Endodermal cell (in vitro differentiated cells): Measurements from ENCODE around the gene NIF3L1. TPM values are rescaled to one million over a fixed set of nuclear protein-coding genes. Genes with fewer than 3 reads are reported as not detected.

Experiments
- DNase-seq: peaks from one replicate; pipeline ENCODE4 v3.0.0-alpha.2; 2017
- H3K27ac ChIP-seq: 2 replicates; pipeline ENCODE4 v1.5.1; 2013; ENCODE audit warnings: mild to moderate bottlenecking, low read depth, low read length, moderate library complexity
- H3K27me3 ChIP-seq: 2 replicates; pipeline ENCODE4 v1.6.1; 2013; ENCODE audit warnings: mild to moderate bottlenecking, low read length, moderate library complexity; ENCODE audit not compliant: insufficient read depth, control insufficient read depth, poor library complexity, severe bottlenecking
- H3K36me3 ChIP-seq: 2 replicates; pipeline ENCODE4 v1.7.0; 2013; ENCODE audit warnings: mild to moderate bottlenecking, low read length, moderate library complexity; ENCODE audit not compliant: control insufficient read depth, insufficient read depth
- H3K4me1 ChIP-seq: one replicate; pipeline ENCODE4 v1.7.0; 2013; ENCODE audit warnings: low read length; ENCODE audit not compliant: control insufficient read depth, insufficient read depth
- H3K4me3 ChIP-seq: 2 replicates; pipeline ENCODE4 v1.5.1; 2013; ENCODE audit warnings: mild to moderate bottlenecking, low read length, moderate library complexity
- H3K9ac ChIP-seq: 2 replicates; pipeline ENCODE4 v1.6.1; 2013; ENCODE audit warnings: mild to moderate bottlenecking, low read length, moderate library complexity; ENCODE audit not compliant: poor library complexity, severe bottlenecking; ENCODE audit errors: extremely low read depth
- H3K9me3 ChIP-seq: 2 replicates; pipeline ENCODE4 v1.6.1; 2013; ENCODE audit warnings: mild to moderate bottlenecking, low read length, moderate library complexity; ENCODE audit not compliant: control insufficient read depth
- H3K27ac Mint-ChIP-seq: 2 replicates; pipeline ENCODE4 v1.8.0; 2020; ENCODE audit warnings: mixed read lengths
- H3K27me3 Mint-ChIP-seq: 2 replicates; pipeline ENCODE4 v1.8.0; 2021; ENCODE audit warnings: mild to moderate bottlenecking, mixed read lengths; ENCODE audit not compliant: insufficient read depth
- H3K36me3 Mint-ChIP-seq: 2 replicates; pipeline ENCODE4 v1.8.0; 2020; ENCODE audit warnings: low read depth, mixed read lengths
- H3K4me1 Mint-ChIP-seq: 2 replicates; pipeline ENCODE4 v1.8.0; 2020; ENCODE audit warnings: mixed read lengths
- H3K4me3 Mint-ChIP-seq: 2 replicates; pipeline ENCODE4 v1.8.0; 2020; ENCODE audit warnings: mild to moderate bottlenecking, moderate library complexity, mixed read lengths
- H3K9me3 Mint-ChIP-seq: 2 replicates; pipeline ENCODE4 v1.8.0; 2020; ENCODE audit warnings: mild to moderate bottlenecking, mixed read lengths
- WGBS, 2 experiments: methylation state at CpG; one replicate each; pipeline versions ENCODE4 v1.1.5 to v1.1.7; 2013; ENCODE audit warnings: missing lambda C conversion rate in 2 of 2, mixed read lengths in 1 of 2; ENCODE audit not compliant: insufficient coverage in 1 of 2, insufficient read length in 1 of 2; 5-methylcytosine and 5-hydroxymethylcytosine counted together
- total RNA-seq, 2 donors: library from RNA; stranded (reverse); fragmentation: NEBNext Ultra II Directional in 1 of 2; extraction: Animal tissue kit (Norgen Biotek cat#: 25700) in 1 of 2; gene quantifications; 2 replicates in 1 of 2; 3 replicates in 1 of 2; pipeline ENCODE4 v1.2.1, GENCODE V29; 2021
- TF ChIP-seq, protein P1 (sequence below): fragments of 200-600 bp; sonication (generic); conservative IDR thresholded peaks from 2 replicates; pipeline ENCODE4 v1.5.0; 2021; ENCODE audit warnings: antibody characterized with exemption, mild to moderate bottlenecking

Gene NIF3L1
- total RNA-seq, 2 donors from 2014 or later, result 48.0 to 59.4 TPM

DNA sequence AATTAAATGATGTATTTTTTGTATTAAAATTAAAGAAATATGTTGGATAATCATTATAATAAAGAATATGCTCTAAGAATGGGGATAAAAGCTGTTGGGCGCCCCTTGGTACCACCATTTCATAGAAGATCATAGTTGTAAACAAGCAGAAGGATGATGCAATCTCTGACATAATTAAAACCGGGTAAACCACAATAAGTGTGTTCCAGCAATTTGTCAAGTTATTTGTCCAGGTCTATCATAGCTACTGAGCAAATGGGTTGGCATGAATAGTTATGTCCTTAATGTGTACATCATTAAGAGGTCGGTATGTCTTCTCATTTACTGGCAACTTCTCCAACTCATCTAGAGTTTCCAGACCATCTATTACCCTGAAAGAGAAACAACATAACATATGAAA lies 18.0 kb upstream of the NIF3L1 start:
- H3K4me1 Mint-ChIP-seq, result peaks cover 8% of the 10 kb centered on the region
- no peaks in the 10 kb centered on the region for H3K9me3 Mint-ChIP-seq
- Histone ChIP-seq H3K27me3 (no peaks in the 10 kb centered on the region), H3K9me3 (no peaks in the 10 kb centered on the region), H3K27ac (no peak overlapping the region), H3K4me3 (no peak overlapping the region), H3K9ac (no peak overlapping the region), H3K36me3 (peaks cover 40% of the 10 kb centered on the region), H3K4me1 (no peaks in the 10 kb centered on the region)
- 70 to 98% methylated on average over 2 to 3 of the region's 3 CpGs for WGBS, 2 experiments
- DNase-seq, result no peak
- peaks cover 1% of the 10 kb centered on the region for H3K27me3 Mint-ChIP-seq
- no peak overlapping the region for H3K27ac Mint-ChIP-seq
- H3K4me3 Mint-ChIP-seq, result no peak overlapping the region
- peaks cover 40% of the 10 kb centered on the region for H3K36me3 Mint-ChIP-seq
- TF ChIP-seq, protein P1, sequence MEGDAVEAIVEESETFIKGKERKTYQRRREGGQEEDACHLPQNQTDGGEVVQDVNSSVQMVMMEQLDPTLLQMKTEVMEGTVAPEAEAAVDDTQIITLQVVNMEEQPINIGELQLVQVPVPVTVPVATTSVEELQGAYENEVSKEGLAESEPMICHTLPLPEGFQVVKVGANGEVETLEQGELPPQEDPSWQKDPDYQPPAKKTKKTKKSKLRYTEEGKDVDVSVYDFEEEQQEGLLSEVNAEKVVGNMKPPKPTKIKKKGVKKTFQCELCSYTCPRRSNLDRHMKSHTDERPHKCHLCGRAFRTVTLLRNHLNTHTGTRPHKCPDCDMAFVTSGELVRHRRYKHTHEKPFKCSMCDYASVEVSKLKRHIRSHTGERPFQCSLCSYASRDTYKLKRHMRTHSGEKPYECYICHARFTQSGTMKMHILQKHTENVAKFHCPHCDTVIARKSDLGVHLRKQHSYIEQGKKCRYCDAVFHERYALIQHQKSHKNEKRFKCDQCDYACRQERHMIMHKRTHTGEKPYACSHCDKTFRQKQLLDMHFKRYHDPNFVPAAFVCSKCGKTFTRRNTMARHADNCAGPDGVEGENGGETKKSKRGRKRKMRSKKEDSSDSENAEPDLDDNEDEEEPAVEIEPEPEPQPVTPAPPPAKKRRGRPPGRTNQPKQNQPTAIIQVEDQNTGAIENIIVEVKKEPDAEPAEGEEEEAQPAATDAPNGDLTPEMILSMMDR, result no peak

DNA sequence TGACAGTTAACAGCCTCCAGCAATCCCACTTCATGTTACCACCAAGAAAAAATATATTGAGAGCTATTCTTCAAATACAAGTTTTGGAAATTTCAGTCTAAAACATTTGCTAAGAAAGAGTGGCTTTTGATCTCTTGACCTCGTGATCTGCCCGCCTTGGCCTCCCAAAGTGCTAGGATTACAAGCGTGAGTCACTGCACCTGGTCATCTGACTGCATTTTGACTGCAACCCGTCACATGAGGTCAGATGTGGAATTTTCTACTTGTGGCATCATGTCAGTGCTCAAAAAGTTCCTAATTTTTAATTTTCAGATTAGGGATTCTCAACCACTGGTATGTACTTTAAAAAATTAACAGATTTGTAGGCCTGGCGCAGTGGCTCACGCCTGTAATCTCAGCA lies 15.6 kb upstream of the NIF3L1 start:
- peaks cover 46% of the 10 kb centered on the region for H3K36me3 Mint-ChIP-seq
- Histone ChIP-seq H3K4me1 (no peaks in the 10 kb centered on the region), H3K27ac (no peak overlapping the region), H3K9me3 (no peaks in the 10 kb centered on the region), H3K4me3 (no peak overlapping the region), H3K27me3 (no peaks in the 10 kb centered on the region), H3K36me3 (peaks cover 62% of the 10 kb centered on the region), H3K9ac (no peak overlapping the region)
- no peak overlapping the region for H3K4me3 Mint-ChIP-seq
- TF ChIP-seq, protein P1, result no peak
- 91 to 97% methylated on average over 6 of the region's 6 CpGs for WGBS, 2 experiments
- DNase-seq, result no peak
- peaks cover 7% of the 10 kb centered on the region for H3K4me1 Mint-ChIP-seq
- no peak overlapping the region for H3K27ac Mint-ChIP-seq
- no peaks in the 10 kb centered on the region for H3K9me3 Mint-ChIP-seq
- no peaks in the 10 kb centered on the region for H3K27me3 Mint-ChIP-seq

DNA sequence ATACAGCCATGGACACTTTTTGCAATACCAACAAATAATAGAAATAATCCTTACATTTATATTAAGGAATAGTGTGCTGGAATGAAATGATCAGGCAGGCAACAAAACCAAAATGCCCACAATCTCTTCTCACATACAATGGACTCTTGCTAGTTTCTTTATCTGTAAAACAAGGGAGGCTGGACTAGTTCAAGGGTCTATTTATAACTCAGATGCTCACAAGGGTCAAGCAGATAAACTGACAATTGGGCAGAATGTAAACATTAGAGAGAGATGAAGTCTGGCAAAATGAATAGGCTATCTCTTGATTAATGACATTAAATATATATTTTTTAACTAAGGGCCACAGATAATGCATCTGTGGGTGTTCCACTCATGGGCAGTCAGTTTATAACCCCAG lies 11.7 kb upstream of the NIF3L1 start:
- H3K27me3 ChIP-seq, result no peaks in the 10 kb centered on the region
- TF ChIP-seq, protein P1, result no peak
- H3K9me3 ChIP-seq, result no peaks in the 10 kb centered on the region
- H3K36me3 Mint-ChIP-seq, result peaks cover 62% of the 10 kb centered on the region
- no peak for DNase-seq
- no peaks in the 10 kb centered on the region for H3K4me1 ChIP-seq
- no peak overlapping the region for H3K4me3 ChIP-seq
- H3K27me3 Mint-ChIP-seq, result no peaks in the 10 kb centered on the region
- H3K4me1 Mint-ChIP-seq, result no peaks in the 10 kb centered on the region
- no peak overlapping the region for H3K4me3 Mint-ChIP-seq
- no peak overlapping the region for H3K27ac ChIP-seq
- H3K9ac ChIP-seq, result no peak overlapping the region
- H3K36me3 ChIP-seq, result peaks cover 80% of the 10 kb centered on the region
- H3K9me3 Mint-ChIP-seq, result no peaks in the 10 kb centered on the region
- H3K27ac Mint-ChIP-seq, result no peak overlapping the region
